NCI-H526 (cell line): Measurements from ENCODE around the gene EFNA2.

Source experiments
- DNase-seq, 2 experiments: peaks; one replicate each; lab custom pipeline; 2025; lab: John Stamatoyannopoulos, UW

Gene EFNA2

GRCh38 chr19:1249298-1249989 is 36.2 kb upstream of the EFNA2 start:
- DNase-seq, result peak; percentile 76 to 94

- DNase-seq, result no peak
Measured at GRCh38 chr19:1249990-1250436, 35.7 kb upstream of the EFNA2 start.

- peak in 1 of 2 experiments; percentile 87 for DNase-seq
Measured at GRCh38 chr19:1250437-1251260, 35.0 kb upstream of the EFNA2 start.

GRCh38 chr19:1251330-1252220 is 34.1 kb upstream of the EFNA2 start:
- peak; percentile 45 to 60 for DNase-seq

- peak in 1 of 2 experiments; percentile 34 for DNase-seq
Measured at GRCh38 chr19:1252221-1252820, 33.4 kb upstream of the EFNA2 start.

- peak; percentile 24 to 51 for DNase-seq
Measured at GRCh38 chr19:1252821-1253513, 32.7 kb upstream of the EFNA2 start.

GRCh38 chr19:1253514-1254080 is 32.1 kb upstream of the EFNA2 start:
- DNase-seq, result no peak

GRCh38 chr19:1254081-1254527 is 31.6 kb upstream of the EFNA2 start:
- no peak for DNase-seq

GRCh38 chr19:1254530-1255185 is 31.0 kb upstream of the EFNA2 start:
- DNase-seq, result no peak

- DNase-seq, result no peak
Measured at GRCh38 chr19:1255186-1256161, 30.2 kb upstream of the EFNA2 start.

GRCh38 chr19:1256646-1257474 is 28.8 kb upstream of the EFNA2 start:
- DNase-seq, result peak in 1 of 2 experiments; percentile 59

GRCh38 chr19:1257475-1258162 is 28.1 kb upstream of the EFNA2 start:
- DNase-seq, result no peak

- DNase-seq, result no peak
Measured at GRCh38 chr19:1258163-1258492, 27.5 kb upstream of the EFNA2 start.

GRCh38 chr19:1258707-1259205 is 26.9 kb upstream of the EFNA2 start:
- DNase-seq, result peak; percentile 20 to 49

- peak; percentile 27 to 62 for DNase-seq
Measured at GRCh38 chr19:1259206-1259875, 26.3 kb upstream of the EFNA2 start.

- DNase-seq, result no peak
Measured at GRCh38 chr19:1259876-1260748, 25.6 kb upstream of the EFNA2 start.
